Hematopoietic multipotent progenitor cell treated with erythropoietin and hydrocortisone succinate and interleukin-3 and kit ligand, for 6 days (in vitro differentiated cells): ENCODE measurements around the gene TP53I11.

Source experiments
- DNase-seq: peaks from one replicate; pipeline ENCODE4 v3.0.0-alpha.2; 2015

TP53I11 gene

DNA sequence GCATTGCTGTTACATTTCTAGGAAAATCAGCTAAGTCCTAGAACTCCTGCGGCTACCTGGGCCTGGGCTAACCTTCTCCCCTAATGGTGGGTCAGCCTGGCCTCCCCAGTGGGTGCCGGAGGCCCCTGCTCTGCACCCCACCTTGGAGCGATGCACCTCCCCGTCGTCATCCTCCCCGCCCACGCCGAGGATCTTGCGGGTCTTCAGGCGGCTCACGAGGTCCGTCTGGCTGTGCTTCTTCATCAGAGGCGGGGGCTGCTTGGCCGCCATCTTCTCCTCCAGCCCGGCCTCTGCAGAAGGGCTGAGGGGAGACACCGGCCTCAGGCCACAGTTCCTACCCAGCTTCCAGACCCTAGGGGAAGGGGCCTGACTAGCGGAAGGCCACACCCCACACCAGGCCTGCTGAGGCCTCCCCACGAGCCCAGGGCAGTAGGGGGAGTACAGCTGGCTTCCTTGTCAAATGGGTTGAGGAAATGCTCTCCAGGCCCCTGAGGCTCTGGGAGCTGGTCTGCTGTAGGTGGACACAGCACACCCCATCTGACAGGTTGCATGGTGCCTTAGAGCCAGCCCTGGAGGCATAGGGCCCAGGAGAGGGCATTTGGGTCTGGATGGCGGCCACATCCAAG lies 12.5 kb downstream of the TP53I11 start:
- DNase-seq = no peak

DNA sequence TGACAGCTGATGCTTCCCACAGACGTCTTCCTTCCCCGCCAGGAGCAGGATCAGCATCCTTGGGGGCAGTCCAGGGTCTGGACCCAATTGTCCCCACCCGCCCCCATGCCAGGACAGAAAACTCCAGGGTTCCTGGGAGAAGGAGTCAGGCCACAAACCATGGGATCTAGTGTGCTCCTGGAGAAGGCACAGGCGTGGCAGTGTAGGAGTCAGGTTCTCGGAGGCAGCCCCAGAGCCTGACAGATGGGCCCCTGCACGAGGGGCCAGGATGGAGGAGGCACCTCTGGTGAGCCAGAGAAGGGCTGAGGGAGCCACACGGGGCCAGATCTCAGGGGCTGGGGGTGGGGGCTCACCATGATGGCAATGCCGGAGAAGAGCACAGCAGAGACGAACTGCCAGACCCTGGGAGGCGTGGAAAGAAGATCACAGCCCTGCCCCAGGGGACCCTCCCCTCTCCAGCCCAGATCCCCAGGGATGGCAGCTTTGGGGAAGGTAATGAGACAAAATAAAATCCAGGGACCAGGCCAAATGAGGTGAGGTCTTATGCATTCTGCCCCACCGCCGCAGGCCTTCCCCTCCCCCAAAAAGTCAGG lies 13.6 kb downstream of the TP53I11 start:
- no peak for DNase-seq

DNA sequence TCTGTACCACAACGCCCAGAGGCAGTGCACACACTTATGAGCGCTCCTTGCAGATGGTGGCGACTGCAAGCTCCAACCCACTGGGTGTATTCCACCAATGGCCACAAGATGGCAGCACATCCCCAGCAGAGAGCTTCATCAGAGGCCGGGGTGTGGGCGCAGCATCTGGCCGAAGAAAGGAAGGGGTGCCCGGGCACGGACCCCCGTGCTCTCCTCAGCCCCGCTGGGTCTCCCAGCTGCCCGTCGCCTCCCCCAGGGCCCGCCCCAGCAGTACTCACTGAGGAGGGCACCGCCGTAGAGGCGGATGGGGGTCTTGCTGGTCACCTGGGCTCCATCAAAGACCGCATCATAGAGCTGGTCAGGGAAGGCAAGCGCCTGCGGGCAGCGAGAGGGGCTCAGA lies 14.2 kb downstream of the TP53I11 start:
- DNase-seq = peak; percentile 87

DNA sequence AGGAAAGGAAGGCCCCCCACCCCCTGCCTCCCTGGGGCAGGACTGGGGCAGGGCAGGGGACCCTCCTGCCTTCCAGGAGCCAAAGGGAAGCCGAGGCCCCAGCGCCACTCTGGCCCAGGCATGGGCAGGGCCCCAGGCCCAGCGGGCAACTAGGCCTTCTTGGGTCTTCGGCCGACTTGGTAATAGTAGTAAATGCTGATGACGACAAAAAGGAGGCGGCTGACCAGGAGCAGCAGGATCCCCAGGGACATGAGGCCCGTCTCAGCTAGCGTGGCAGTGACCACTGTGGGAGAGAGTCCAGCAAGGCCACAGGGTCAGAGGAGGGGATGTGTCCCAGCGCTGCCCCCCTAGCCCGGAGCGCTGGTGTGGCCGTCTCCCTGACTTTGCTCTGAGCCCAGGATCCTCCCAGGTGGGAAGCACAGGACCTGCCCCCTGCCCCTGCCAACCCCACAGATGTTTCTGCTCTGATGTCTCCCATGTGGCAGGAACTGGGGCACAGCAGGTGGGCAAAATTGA lies 15.9 kb downstream of the TP53I11 start:
- DNase-seq = no peak

DNA sequence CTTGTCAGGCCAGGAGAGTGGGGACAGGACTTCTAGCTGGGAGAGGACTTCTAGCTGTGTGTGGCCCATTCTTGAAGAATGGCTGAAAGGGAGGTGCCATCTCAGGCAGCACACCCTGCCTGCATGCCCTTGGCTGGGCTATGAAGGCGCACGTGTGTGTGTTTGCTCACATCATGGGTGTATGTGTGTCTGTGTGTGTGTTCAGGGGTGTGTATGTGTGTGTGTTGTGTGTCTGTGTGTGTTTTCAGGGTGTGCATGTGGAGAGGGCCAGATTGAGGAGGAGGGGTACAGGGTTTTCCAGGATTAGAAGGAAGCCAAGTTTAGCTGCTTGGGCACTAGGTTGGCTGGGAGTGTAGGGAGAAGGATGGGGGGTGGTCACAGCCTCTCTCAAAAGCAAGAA lies 16.6 kb downstream of the TP53I11 start:
- no peak for DNase-seq

DNA sequence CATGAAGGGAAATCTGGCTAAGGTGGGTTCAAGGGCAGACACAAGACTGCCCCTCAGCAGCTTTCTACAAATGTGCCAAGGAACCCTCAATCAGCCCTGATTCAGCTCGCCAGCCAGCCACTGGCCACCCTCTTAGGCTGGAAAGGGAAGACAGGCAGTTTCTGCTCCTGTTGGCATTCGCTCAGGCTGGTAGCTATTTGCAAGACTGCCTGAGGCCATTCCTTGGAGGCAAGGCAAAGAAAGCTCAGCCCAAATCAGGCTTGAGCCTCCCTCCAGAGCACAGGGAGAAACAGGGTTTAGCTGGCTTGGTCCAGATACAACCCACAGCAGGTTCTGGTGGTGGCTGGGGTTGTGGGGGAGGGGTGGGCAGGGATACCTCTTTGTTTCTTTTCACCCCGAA lies 19.2 kb downstream of the TP53I11 start:
- no peak for DNase-seq

DNA sequence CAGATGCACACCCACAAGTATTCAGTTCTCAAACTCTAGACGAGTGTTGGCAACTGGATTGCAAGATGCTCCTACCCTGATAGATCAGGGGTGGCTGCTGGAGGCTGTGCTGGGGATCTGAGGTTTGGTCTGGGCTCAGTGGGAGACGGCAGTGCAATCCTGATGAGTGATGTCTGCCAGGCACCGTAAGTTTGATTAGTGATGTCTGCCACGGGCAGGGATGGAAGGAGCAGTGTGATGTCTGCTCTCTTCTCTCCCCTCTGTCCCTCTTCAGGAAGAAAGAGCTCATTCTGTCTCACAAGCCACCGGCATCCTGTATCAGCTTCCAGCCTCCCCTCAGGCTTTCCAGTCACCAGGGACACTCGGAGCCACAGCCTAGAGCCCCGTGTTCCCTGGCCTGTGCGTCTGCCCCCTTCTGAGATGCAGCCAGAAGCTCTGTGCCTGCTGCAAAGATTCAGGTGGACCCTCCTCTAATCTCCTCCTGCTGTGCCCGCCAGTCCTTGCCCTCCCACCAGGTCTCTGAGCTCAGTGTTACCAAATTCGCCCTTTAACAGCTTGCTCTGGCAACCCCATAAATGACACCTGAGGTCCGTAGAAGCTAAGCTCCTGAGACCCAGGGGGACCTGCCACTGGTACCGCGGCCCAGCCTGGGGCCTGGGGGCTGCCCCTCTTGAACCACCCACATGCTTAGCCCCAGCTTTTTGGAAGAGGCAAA lies 19.9 kb downstream of the TP53I11 start:
- DNase-seq = no peak

GRCh38 chr11:44928816-44929215 lies 21.9 kb downstream of the TP53I11 start:
- no peak for DNase-seq

DNA sequence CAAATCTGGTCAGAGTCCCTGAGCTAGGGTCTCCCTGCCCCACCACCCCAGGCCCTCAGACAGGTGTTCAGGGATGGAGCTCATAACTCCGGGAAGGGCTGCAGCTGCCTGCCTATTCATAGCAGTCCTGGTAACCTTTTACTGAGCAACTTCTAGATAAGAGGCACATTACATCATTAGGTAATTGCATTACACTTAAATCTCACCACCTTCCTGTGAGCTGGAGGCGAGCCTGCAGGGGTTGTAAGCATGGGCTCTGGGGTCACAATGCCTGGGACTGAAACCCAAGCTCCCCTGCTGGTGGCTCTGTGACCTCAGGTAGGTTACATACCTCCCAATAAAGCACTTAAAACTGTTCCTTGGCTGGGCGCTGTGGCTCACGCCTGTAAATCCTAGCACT lies 22.5 kb downstream of the TP53I11 start:
- DNase-seq = no peak

GRCh38 chr11:44927174-44927661 lies 23.5 kb downstream of the TP53I11 start:
- DNase-seq = peak; percentile 88

GRCh38 chr11:44926036-44926435 lies 24.6 kb downstream of the TP53I11 start:
- no peak for DNase-seq

DNA sequence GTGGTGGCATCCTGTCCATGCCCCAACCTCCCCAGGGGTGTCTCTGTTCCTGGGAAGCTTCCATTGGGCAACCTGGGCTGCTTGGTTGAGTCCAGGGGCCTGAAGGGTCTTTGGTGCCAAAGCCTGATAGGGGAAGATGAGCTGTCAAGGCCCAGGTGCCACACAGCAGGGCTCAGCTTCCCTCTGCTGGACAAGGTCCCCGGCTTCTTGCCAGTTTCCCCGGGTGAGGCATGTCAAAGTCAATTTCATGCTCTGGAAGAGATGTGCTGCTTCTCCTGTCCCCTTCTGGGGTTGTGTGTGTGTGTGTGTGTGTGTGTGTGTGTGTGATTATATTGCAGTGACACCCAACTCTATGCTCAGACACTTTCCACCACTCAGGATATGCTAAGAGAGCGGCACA lies 26.9 kb downstream of the TP53I11 start:
- DNase-seq = no peak

GRCh38 chr11:44923115-44923514 lies 27.6 kb downstream of the TP53I11 start:
- peak; percentile 64 for DNase-seq

DNA sequence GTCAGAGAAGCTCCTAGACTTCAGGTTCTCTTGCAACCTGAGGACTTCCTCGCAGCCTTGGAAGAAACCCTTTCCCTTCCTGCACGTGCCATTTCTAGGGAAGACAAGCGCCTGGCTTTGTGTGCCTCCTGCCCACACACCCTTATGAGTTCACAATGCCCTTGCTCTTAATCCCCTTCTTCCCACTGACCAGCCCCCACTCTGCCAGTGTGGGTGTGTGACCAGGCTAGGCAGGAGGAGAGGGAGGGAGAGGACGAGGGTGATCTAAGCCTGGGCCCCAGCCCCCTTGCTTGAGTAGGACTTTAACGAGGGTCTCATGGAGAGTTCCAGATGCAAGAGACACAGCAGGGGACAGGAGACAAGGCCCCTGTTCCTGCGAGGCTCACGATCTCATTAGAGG lies 30.2 kb downstream of the TP53I11 start:
- DNase-seq = no peak

DNA sequence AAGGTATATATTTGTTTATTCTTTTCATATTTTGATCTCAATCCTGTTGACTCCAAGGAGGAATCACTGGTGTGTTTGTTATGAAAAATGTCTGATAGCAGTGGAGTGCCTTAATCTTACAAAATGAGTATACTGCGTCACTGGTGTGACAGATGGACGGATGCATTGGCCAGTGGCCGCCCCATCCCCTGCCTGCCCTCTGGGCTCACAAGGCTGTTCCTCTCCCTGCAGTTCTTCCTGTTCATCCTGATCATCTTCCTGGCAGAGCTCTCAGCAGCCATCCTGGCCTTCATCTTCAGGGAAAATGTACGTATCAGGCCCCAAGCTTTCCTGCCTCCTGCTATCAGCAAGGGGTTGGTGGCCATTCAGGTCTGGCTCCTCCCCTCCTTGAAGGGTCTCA lies 32.9 kb downstream of the TP53I11 start:
- no peak for DNase-seq

GRCh38 chr11:44916801-44917385 lies 33.8 kb downstream of the TP53I11 start:
- peak; percentile 96 for DNase-seq

DNA sequence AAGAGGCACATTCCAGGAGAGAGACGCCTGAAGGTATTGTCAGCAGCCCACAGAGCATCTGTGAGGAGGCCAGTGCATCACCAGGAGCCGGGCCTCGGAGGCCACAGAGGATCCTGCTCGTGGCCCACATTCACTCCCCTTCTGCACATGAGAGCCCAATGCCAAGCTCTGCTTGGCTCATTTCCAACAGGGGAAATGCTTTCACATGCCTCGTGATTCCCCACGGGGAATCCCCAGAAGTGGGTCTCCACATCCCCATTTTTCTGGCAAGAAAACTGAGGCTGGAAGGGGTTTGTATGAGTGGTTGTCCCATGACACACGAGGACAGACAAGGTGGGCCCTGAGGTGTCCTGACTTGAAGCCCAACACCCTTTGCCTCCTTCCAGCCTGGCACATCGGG lies 34.4 kb downstream of the TP53I11 start:
- no peak for DNase-seq

DNA sequence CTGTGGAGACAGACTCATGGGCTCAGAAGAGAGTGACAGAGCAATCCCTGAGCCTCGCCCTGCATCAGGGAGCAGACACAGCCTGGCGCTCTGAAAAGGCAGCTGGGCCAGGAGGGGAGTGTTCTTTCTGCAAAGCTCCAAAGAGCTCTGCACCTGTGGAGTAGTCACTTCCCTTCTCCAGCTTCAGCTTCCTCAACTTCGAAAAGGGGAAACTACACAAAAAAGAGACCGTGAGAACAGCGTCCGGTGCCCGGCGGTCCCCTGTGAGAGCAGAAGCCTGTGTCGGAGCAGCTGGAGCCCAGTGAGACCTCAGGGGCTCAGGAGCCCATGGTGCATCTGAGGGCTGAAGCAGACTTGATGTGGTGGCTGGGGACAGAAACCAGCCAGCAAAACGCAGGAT lies 35.1 kb downstream of the TP53I11 start:
- DNase-seq = peak; percentile 47

DNA sequence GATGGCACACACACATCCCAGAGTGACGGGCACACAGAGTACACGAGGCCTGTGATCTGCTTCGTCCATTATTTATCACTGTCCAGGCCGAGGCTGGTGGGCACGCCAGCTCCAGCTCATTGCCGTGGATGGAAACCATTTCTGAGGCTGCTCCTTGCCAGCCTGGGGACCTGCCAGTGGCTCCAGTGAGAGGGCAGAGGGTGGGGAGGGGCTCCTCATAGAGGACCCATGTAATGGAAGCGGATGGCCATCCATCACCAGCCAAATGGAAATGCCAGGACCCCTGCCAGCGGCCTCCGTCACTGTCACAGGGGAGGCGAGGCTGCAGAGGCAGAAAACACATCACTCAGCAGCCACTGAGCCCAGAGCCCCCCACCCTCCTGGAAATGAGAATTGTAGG lies 35.7 kb downstream of the TP53I11 start:
- DNase-seq = no peak

- no peak for DNase-seq
Measured at GRCh38 chr11:44914105-44914504, 36.6 kb downstream of the TP53I11 start.

DNA sequence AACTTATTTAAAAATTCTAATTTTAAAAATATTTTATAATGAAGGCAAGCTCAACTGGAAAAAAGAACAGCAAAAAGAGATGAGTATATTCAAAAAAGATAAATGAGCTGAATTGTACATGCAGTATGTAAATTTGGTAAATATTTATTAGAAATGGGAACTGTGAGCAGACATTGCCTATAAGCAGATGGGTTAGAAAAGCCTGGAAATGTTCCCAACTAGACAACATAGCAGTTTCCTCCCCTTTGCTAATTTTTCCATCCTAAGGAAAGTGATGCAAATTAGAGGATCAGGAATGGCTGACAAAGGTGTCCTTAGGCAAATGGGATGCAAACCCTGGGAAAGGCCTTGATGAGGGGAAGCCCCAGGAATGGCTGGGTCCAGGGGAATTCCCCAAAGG lies 37.2 kb downstream of the TP53I11 start:
- no peak for DNase-seq

GRCh38 chr11:44912270-44912987 lies 38.3 kb downstream of the TP53I11 start:
- DNase-seq = no peak
